Caco-2 (cell line): ENCODE measurements around the gene COL4A4. TPM values are rescaled to one million over a fixed set of nuclear protein-coding genes. Genes with fewer than 3 reads are reported as not detected.
A peak's percentile ranks its signal among the peaks of the same experiment; 100 is the strongest.
"Not testable (repeated sequence)": the region's sequence is repeated elsewhere in the genome, so short reads cannot be mapped to it uniquely, and the experiment has no call there.

ENCODE experiments used
- BruUV-seq: library from RNA; stranded (reverse); fragments of 400-500 nt; replicated peaks from 2 replicates; lab custom pipeline; 2021; lab: Mats Ljungman, UMichigan
- CTCF ChIA-PET: fragments of 300-600 bp; sonication (Branson Sonifier 250); formaldehyde crosslinking; loops from one replicate; lab custom pipeline; 2022; ENCODE audit warnings: antibody characterized with exemption; lab: Charles Lee
- POLR2A ChIA-PET: fragments of 300-600 bp; sonication (Branson Sonifier 250); formaldehyde crosslinking; loops from one replicate; lab custom pipeline; 2022; ENCODE audit warnings: antibody characterized with exemption; lab: Charles Lee
- DNase-seq, 2 experiments: peaks; one replicate each; pipeline versions ENCODE4 v3.0.0 to v3.0.0-alpha.2; 2020 to 2022
- H3K27me3 ChIP-seq: replicated peaks from 2 replicates; pipeline ENCODE4 v1.6.0; 2011; ENCODE audit warnings: low read length; ENCODE audit not compliant: control insufficient read depth, insufficient read depth
- H3K36me3 ChIP-seq: 2 replicates; pipeline ENCODE4 v1.5.1; 2011; ENCODE audit warnings: low read length; ENCODE audit not compliant: control insufficient read depth, insufficient read depth
- H3K4me1 ChIP-seq: fragments of 250-450 bp; sonication (Bioruptor Pico); 2 replicates; pipeline ENCODE4 v1.5.1; 2020; ENCODE audit warnings: mild to moderate bottlenecking
- H3K4me3 ChIP-seq: 2 replicates; pipeline ENCODE4 v1.5.1; 2011; ENCODE audit warnings: low read depth, mild to moderate bottlenecking, control low read depth, low read length
- H3K9me3 ChIP-seq: fragments of 250-450 bp; sonication (Bioruptor Pico); 2 replicates; pipeline ENCODE4 v1.5.1; 2020; ENCODE audit warnings: mild to moderate bottlenecking, moderate library complexity
- H3K27ac Mint-ChIP-seq: one replicate; pipeline ENCODE4 v1.8.0; 2022; ENCODE audit warnings: mixed read lengths; ENCODE audit not compliant: unreplicated experiment
- H3K27me3 Mint-ChIP-seq: one replicate; pipeline ENCODE4 v1.8.0; 2022; ENCODE audit warnings: mixed read lengths; ENCODE audit not compliant: insufficient read depth, unreplicated experiment
- H3K36me3 Mint-ChIP-seq: one replicate; pipeline ENCODE4 v1.8.0; 2022; ENCODE audit warnings: mild to moderate bottlenecking, mixed read lengths; ENCODE audit not compliant: insufficient read depth, unreplicated experiment
- H3K4me1 Mint-ChIP-seq: one replicate; pipeline ENCODE4 v1.8.0; 2022; ENCODE audit warnings: low read depth, mixed read lengths; ENCODE audit not compliant: unreplicated experiment
- H3K4me3 Mint-ChIP-seq: one replicate; pipeline ENCODE4 v1.8.0; 2022; ENCODE audit warnings: mild to moderate bottlenecking, moderate library complexity, mixed read lengths; ENCODE audit not compliant: unreplicated experiment
- H3K9me3 Mint-ChIP-seq: one replicate; pipeline ENCODE4 v1.8.0; 2022; ENCODE audit warnings: mixed read lengths; ENCODE audit not compliant: unreplicated experiment
- intact Hi-C: fragments of 100-400 bp; cut with micrococcal nuclease; formaldehyde crosslinking; loops from one replicate; pipeline ENCODE4 v1.10.0; 2022; ENCODE audit not compliant: unreplicated experiment
- total RNA-seq: library from RNA; stranded (reverse); gene quantifications from 2 replicates; pipeline ENCODE4 v1.2.3, GENCODE V29; 2022
- TF ChIP-seq, protein P1 (sequence below), 2 experiments: fragments of 200-600 bp in 1 of 2; IDR thresholded peaks; 1 replicate in 1 of 2; 2 replicates in 1 of 2; pipeline versions ENCODE4 v1.5.1 to v1.8.0; 2011 to 2022; ENCODE audit warnings: antibody characterized with exemption in 1 of 2, control low read depth in 1 of 2, inconsistent platforms in 1 of 2, low read depth in 1 of 2, low read length in 1 of 2, mild to moderate bottlenecking in 1 of 2, moderate library complexity in 1 of 2; ENCODE audit not compliant: insufficient read depth in 1 of 2, severe bottlenecking in 1 of 2, unreplicated experiment in 1 of 2

COL4A4 gene
- total RNA-seq, 1 experiment from 2014 or later = 8.7 TPM

DNA sequence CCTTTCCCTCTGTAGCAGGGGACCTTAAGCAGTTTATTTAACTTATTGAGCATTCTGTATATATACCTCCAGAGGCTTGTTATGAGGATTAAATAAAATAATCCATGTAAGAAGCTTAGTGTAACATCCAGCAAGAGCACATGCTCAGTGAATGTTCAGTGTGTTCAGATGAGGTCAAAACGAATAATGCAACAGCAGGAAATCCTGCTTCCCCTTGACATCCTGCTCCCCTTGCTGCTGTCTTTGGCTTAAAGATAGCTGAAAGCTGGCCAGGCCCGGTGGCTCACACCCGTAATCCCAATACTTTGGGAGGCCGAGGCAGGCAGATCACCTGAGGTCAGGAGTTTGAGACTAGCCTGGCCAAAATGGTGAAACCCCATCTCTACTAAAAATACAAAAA, 68.7 kb downstream of the COL4A4 start:
- Mint-ChIP-seq H3K4me3 (no peak overlapping the region), H3K36me3 (no peaks in the 10 kb centered on the region), H3K4me1 (no peaks in the 10 kb centered on the region), H3K27ac (no peak overlapping the region), H3K9me3 (peaks cover 27% of the 10 kb centered on the region), H3K27me3 (no peaks in the 10 kb centered on the region)
- H3K4me3 ChIP-seq = no peak overlapping the region
- DNase-seq = no peak
- H3K36me3 ChIP-seq = no peaks in the 10 kb centered on the region
- POLR2A ChIA-PET = no interaction called here
- BruUV-seq = no TSS peak
- H3K9me3 ChIP-seq = no peaks in the 10 kb centered on the region; the same call in 1 of the 2 replicates
- no peaks in the 10 kb centered on the region for H3K4me1 ChIP-seq
- CTCF ChIA-PET = interaction anchor here (0.5 kb wide), 1 partner anchor 17 kb away, joined by 3 read pairs; no protein-coding TSS in a partner anchor
- intact Hi-C loops = no loop called here
- no peaks in the 10 kb centered on the region for H3K27me3 ChIP-seq
- TF ChIP-seq, protein P1, sequence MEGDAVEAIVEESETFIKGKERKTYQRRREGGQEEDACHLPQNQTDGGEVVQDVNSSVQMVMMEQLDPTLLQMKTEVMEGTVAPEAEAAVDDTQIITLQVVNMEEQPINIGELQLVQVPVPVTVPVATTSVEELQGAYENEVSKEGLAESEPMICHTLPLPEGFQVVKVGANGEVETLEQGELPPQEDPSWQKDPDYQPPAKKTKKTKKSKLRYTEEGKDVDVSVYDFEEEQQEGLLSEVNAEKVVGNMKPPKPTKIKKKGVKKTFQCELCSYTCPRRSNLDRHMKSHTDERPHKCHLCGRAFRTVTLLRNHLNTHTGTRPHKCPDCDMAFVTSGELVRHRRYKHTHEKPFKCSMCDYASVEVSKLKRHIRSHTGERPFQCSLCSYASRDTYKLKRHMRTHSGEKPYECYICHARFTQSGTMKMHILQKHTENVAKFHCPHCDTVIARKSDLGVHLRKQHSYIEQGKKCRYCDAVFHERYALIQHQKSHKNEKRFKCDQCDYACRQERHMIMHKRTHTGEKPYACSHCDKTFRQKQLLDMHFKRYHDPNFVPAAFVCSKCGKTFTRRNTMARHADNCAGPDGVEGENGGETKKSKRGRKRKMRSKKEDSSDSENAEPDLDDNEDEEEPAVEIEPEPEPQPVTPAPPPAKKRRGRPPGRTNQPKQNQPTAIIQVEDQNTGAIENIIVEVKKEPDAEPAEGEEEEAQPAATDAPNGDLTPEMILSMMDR (IDR thresholded peaks at IDR 0.05; ENCODE audit: insufficient read depth in 1 of 2, low read depth in 1 of 2, low read length in 1 of 2, severe bottlenecking in 1 of 2, unreplicated experiment in 1 of 2) = no peak

DNA sequence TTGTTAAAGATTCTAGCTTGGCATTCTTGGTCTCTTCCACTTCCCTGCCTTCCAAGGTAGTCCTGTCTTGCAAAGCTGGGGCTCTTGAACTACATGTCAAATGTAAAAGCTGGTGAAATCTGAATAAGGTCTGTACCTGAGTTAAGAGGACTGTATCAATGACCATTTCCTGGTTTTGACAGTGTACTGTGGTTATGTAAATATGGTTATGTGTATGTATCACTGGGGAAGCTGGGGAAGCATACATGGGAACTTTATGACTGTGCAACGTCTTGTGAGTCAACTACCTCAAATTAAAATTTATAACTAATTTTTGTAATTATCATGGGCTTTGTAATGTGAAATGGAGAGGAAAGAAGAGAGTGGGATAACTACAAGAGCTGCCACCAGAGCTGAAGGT, 81.7 kb downstream of the COL4A4 start:
- Mint-ChIP-seq H3K27ac (no peak overlapping the region), H3K9me3 (peaks cover 4% of the 10 kb centered on the region), H3K27me3 (no peaks in the 10 kb centered on the region), H3K4me1 (no peaks in the 10 kb centered on the region), H3K36me3 (no peaks in the 10 kb centered on the region), H3K4me3 (no peak overlapping the region)
- Histone ChIP-seq H3K36me3 (no peaks in the 10 kb centered on the region; the same call in 1 of the 2 replicates), H3K9me3 (no peaks in the 10 kb centered on the region), H3K4me3 (no peak overlapping the region), H3K27me3 (no peaks in the 10 kb centered on the region), H3K4me1 (no peaks in the 10 kb centered on the region)
- BruUV-seq = no TSS peak
- CTCF ChIA-PET = no interaction called here
- POLR2A ChIA-PET = no interaction called here
- intact Hi-C loops = no loop called here
- DNase-seq = no peak
- TF ChIP-seq, protein P1 (IDR thresholded peaks at IDR 0.05; ENCODE audit: insufficient read depth in 1 of 2, low read depth in 1 of 2, low read length in 1 of 2, severe bottlenecking in 1 of 2, unreplicated experiment in 1 of 2) = no peak

DNA sequence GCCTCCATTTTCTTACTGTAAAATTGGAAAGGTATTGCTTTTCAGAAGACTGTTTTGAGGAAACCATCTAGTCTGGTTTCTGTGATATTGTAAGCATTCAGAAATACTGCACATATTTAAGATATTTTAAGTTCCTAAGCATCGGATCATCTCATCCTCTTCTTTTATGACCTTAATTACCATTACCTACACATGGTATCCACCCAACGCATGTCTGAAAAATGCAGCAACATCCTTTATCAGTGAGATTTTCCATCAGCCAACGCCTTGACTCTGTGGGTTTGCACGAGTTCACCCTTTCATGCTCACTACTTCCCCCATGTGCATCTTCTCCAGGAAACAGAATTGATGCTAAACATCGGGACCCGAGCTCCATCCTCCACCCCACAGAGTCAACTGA, 84.3 kb downstream of the COL4A4 start:
- ChIA-PET CTCF (no interaction called here), POLR2A (no interaction called here)
- H3K36me3 Mint-ChIP-seq = no peaks in the 10 kb centered on the region
- Histone ChIP-seq H3K9me3 (no peaks in the 10 kb centered on the region), H3K4me1 (no peaks in the 10 kb centered on the region), H3K27me3 (no peaks in the 10 kb centered on the region), H3K36me3 (no peaks in the 10 kb centered on the region), H3K4me3 (no peak overlapping the region)
- H3K27me3 Mint-ChIP-seq = no peaks in the 10 kb centered on the region
- H3K27ac Mint-ChIP-seq = no peak overlapping the region
- H3K9me3 Mint-ChIP-seq = no peaks in the 10 kb centered on the region
- no peak for DNase-seq
- TF ChIP-seq, protein P1 (IDR thresholded peaks at IDR 0.05; ENCODE audit: insufficient read depth in 1 of 2, low read depth in 1 of 2, low read length in 1 of 2, severe bottlenecking in 1 of 2, unreplicated experiment in 1 of 2) = no peak
- no TSS peak for BruUV-seq
- H3K4me3 Mint-ChIP-seq = no peak overlapping the region
- intact Hi-C loops = no loop called here
- no peaks in the 10 kb centered on the region for H3K4me1 Mint-ChIP-seq

DNA sequence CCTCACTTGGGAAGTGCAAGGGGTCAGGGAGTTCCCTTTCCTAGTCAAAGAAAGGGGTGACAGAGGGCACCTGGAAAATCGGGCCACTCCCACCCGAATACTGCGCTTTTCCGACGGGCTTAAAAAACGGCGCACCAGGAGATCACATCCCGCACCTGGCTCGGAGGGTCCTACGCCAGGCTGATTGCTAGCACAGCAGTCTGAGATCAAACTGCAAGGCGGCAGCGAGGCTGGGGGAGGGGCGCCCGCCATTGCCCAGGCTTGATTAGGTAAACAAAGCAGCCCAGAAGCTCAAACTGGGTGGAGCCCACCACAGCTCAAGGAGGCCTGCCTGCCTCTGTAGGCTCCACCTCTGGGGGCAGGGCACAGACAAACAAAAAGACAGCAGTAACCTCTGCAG, 98.9 kb downstream of the COL4A4 start:
- intact Hi-C loops, H3K36me3 Mint-ChIP-seq, H3K27me3 Mint-ChIP-seq, H3K9me3 Mint-ChIP-seq, CTCF ChIA-PET, BruUV-seq, H3K4me1 ChIP-seq, H3K36me3 ChIP-seq, POLR2A ChIA-PET, H3K4me1 Mint-ChIP-seq, H3K27me3 ChIP-seq, H3K9me3 ChIP-seq: not testable (repeated sequence)
- Mint-ChIP-seq H3K4me3 (peak overlapping the region; percentile 71), H3K27ac (peak overlapping the region; percentile 67)
- peak overlapping the region; percentile 30 for H3K4me3 ChIP-seq
- DNase-seq = peak; percentile 24 to 56
